Measurements from ENCODE around the gene USH2A. TPM values are rescaled to one million over a fixed set of nuclear protein-coding genes. Genes with fewer than 3 reads are reported as not detected.

The USH2A gene
- total RNA-seq, 1 donor from 2014 or later = not detected

- TF ChIP-seq, protein P1, sequence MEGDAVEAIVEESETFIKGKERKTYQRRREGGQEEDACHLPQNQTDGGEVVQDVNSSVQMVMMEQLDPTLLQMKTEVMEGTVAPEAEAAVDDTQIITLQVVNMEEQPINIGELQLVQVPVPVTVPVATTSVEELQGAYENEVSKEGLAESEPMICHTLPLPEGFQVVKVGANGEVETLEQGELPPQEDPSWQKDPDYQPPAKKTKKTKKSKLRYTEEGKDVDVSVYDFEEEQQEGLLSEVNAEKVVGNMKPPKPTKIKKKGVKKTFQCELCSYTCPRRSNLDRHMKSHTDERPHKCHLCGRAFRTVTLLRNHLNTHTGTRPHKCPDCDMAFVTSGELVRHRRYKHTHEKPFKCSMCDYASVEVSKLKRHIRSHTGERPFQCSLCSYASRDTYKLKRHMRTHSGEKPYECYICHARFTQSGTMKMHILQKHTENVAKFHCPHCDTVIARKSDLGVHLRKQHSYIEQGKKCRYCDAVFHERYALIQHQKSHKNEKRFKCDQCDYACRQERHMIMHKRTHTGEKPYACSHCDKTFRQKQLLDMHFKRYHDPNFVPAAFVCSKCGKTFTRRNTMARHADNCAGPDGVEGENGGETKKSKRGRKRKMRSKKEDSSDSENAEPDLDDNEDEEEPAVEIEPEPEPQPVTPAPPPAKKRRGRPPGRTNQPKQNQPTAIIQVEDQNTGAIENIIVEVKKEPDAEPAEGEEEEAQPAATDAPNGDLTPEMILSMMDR (IDR thresholded peaks at IDR 0.05) = no peak
- no peaks in the 10 kb centered on the region for H3K27me3 Mint-ChIP-seq (ENCODE audit: unreplicated experiment)
- H3K27ac Mint-ChIP-seq (ENCODE audit: unreplicated experiment) = no peak overlapping the region
- no peaks in the 10 kb centered on the region for H3K4me1 Mint-ChIP-seq (ENCODE audit: unreplicated experiment)
- DNase-seq (ENCODE audit: extremely low spot score, unreplicated experiment) = no peak
- no peaks in the 10 kb centered on the region for H3K36me3 Mint-ChIP-seq (ENCODE audit: unreplicated experiment)
- H3K4me3 Mint-ChIP-seq (ENCODE audit: unreplicated experiment) = no peak overlapping the region
- no peaks in the 10 kb centered on the region for H3K9me3 Mint-ChIP-seq (ENCODE audit: unreplicated experiment)
Observed at GRCh38 chr1:215878843-215879242, 544.4 kb downstream of the USH2A start.

- H3K4me3 Mint-ChIP-seq (ENCODE audit: unreplicated experiment) = no peak overlapping the region
- DNase-seq (ENCODE audit: extremely low spot score, unreplicated experiment) = no peak
- H3K27me3 Mint-ChIP-seq (ENCODE audit: unreplicated experiment) = no peaks in the 10 kb centered on the region
- TF ChIP-seq, protein P1 (IDR thresholded peaks at IDR 0.05) = no peak
- H3K9me3 Mint-ChIP-seq (ENCODE audit: unreplicated experiment) = no peaks in the 10 kb centered on the region
- H3K4me1 Mint-ChIP-seq (ENCODE audit: unreplicated experiment) = no peaks in the 10 kb centered on the region
- no peaks in the 10 kb centered on the region for H3K36me3 Mint-ChIP-seq (ENCODE audit: unreplicated experiment)
- H3K27ac Mint-ChIP-seq (ENCODE audit: unreplicated experiment) = no peak overlapping the region
Observed at GRCh38 chr1:215878128-215878527, 545.1 kb downstream of the USH2A start.

GRCh38 chr1:215877452-215877951, 545.7 kb downstream of the USH2A start:
- TF ChIP-seq, protein P1 (IDR thresholded peaks at IDR 0.05) = no peak
- no peaks in the 10 kb centered on the region for H3K9me3 Mint-ChIP-seq (ENCODE audit: unreplicated experiment)
- no peak for DNase-seq (ENCODE audit: extremely low spot score, unreplicated experiment)
- H3K4me1 Mint-ChIP-seq (ENCODE audit: unreplicated experiment) = no peaks in the 10 kb centered on the region
- H3K36me3 Mint-ChIP-seq (ENCODE audit: unreplicated experiment) = no peaks in the 10 kb centered on the region
- no peak overlapping the region for H3K4me3 Mint-ChIP-seq (ENCODE audit: unreplicated experiment)
- H3K27ac Mint-ChIP-seq (ENCODE audit: unreplicated experiment) = no peak overlapping the region
- no peaks in the 10 kb centered on the region for H3K27me3 Mint-ChIP-seq (ENCODE audit: unreplicated experiment)

DNA sequence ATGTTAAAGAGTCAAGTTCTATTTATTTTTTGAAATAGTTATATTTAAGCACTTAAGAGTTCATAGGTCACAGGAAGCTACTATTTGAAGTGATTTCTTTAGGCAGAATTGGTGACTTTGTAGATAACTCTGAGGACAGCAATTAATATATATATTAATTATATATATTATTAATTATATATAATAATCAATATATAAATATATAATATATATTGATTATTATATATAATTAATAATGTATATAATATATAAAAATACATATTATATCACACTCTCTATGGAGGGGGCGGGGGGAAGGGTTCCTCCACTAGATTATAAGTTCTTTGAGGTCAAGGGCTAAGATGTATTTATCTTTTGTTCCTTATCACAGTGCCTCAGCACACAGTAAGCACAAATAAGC, 547.5 kb downstream of the USH2A start:
- H3K4me1 Mint-ChIP-seq (ENCODE audit: unreplicated experiment) = no peaks in the 10 kb centered on the region
- no peak overlapping the region for H3K4me3 Mint-ChIP-seq (ENCODE audit: unreplicated experiment)
- no peak overlapping the region for H3K27ac Mint-ChIP-seq (ENCODE audit: unreplicated experiment)
- H3K27me3 Mint-ChIP-seq (ENCODE audit: unreplicated experiment) = no peaks in the 10 kb centered on the region
- TF ChIP-seq, protein P1 (IDR thresholded peaks at IDR 0.05) = no peak
- H3K36me3 Mint-ChIP-seq (ENCODE audit: unreplicated experiment) = no peaks in the 10 kb centered on the region
- H3K9me3 Mint-ChIP-seq (ENCODE audit: unreplicated experiment) = no peaks in the 10 kb centered on the region
- DNase-seq (ENCODE audit: extremely low spot score, unreplicated experiment) = no peak

GRCh38 chr1:215875236-215875635, 548.0 kb downstream of the USH2A start:
- Mint-ChIP-seq H3K9me3 (ENCODE audit: unreplicated experiment) (no peaks in the 10 kb centered on the region), H3K27ac (ENCODE audit: unreplicated experiment) (no peak overlapping the region), H3K27me3 (ENCODE audit: unreplicated experiment) (no peaks in the 10 kb centered on the region), H3K4me3 (ENCODE audit: unreplicated experiment) (no peak overlapping the region), H3K36me3 (ENCODE audit: unreplicated experiment) (no peaks in the 10 kb centered on the region), H3K4me1 (ENCODE audit: unreplicated experiment) (no peaks in the 10 kb centered on the region)
- no peak for DNase-seq (ENCODE audit: extremely low spot score, unreplicated experiment)
- TF ChIP-seq, protein P1 (IDR thresholded peaks at IDR 0.05) = no peak
